Activated B cell treated with CpG ODN at 0.5 μM for 24 hours (primary cell): ENCODE data around the gene KRT9. TPM values are rescaled to one million over a fixed set of nuclear protein-coding genes. Genes with fewer than 3 reads are reported as not detected.

Experiments
- ATAC-seq: fragments of 200-7000 bp; cut with Tn5 transposase; one replicate; pipeline ENCODE4 v1.10.0; 2021; ENCODE audit warnings: low read depth, mild to moderate bottlenecking, moderate library complexity
- CTCF ChIA-PET: fragments of 350-600 bp; sonication (Branson Sonifier 250); formaldehyde crosslinking; loops from one replicate; lab custom pipeline; 2021; ENCODE audit warnings: antibody characterized with exemption; lab: Charles Lee
- POLR2A ChIA-PET: fragments of 350-600 bp; sonication (Branson Sonifier 250); formaldehyde crosslinking; loops from one replicate; lab custom pipeline; 2021; ENCODE audit warnings: antibody characterized with exemption; lab: Charles Lee
- DNase-seq: peaks from one replicate; pipeline ENCODE4 v3.0.0; 2022
- H3K27ac Mint-ChIP-seq: one replicate; pipeline ENCODE4 v1.8.0; 2020; ENCODE audit warnings: mixed read lengths
- H3K27me3 Mint-ChIP-seq: one replicate; pipeline ENCODE4 v1.8.0; 2021; ENCODE audit warnings: mixed read lengths
- H3K36me3 Mint-ChIP-seq: one replicate; pipeline ENCODE4 v1.8.0; 2021; ENCODE audit warnings: low read depth, mixed read lengths
- H3K4me1 Mint-ChIP-seq: one replicate; pipeline ENCODE4 v1.8.0; 2021; ENCODE audit warnings: mixed read lengths
- H3K4me3 Mint-ChIP-seq: one replicate; pipeline ENCODE4 v1.8.0; 2020; ENCODE audit warnings: mild to moderate bottlenecking, mixed read lengths
- H3K9me3 Mint-ChIP-seq: one replicate; pipeline ENCODE4 v1.8.0; 2020; ENCODE audit warnings: mixed read lengths
- intact Hi-C: fragments of 100-400 bp; cut with micrococcal nuclease; formaldehyde crosslinking; loops from one replicate; pipeline ENCODE4 v1.15.1; 2024
- total RNA-seq: library from RNA; stranded (reverse); gene quantifications from 2 replicates; pipeline ENCODE4 v1.2.3, GENCODE V29; 2022
- TF ChIP-seq, protein P1 (sequence below): fragments of 200-600 bp; IDR thresholded peaks from one replicate; pipeline ENCODE4 v1.8.0; 2022; ENCODE audit warnings: antibody characterized with exemption, mild to moderate bottlenecking

Gene KRT9
- total RNA-seq, 1 donor from 2014 or later = not detected

DNA sequence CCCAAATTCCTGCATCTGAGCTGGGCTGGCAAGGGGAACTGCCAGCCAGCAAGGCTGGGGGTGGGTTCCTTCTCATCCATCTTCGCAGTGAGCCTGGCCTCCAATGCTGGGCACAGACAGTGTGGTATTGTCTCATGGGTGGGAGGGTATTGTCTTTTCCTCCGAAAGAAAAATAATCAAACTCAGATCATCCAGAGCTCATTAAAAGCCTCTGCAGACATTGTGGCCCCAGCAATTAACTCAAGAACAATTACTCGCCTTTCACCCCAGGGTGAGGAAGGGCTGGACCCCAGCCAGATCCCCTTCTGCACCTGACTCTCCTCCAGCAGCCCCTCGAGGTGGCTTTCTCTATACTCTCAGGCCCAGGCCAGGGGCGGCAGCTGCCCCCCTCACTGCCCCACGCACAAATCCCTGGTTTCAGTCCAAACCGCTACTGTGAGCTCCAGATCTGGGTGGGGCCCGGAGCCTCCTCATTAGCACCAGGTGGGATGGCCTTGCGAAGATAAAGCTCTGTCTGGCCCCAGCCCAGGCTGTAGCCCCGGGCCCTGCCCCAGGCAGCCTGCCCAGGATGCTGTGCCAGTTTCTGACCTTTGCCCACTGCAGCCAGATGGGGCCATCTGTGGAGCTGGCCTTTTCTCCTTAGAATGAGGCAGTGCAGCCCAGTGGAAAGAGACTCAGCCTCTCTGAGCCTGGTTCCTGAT is 50.9 kb downstream of the KRT9 start:
- H3K27ac Mint-ChIP-seq = no peak overlapping the region
- H3K9me3 Mint-ChIP-seq = no peaks in the 10 kb centered on the region
- peaks cover 18% of the 10 kb centered on the region for H3K27me3 Mint-ChIP-seq
- TF ChIP-seq, protein P1, sequence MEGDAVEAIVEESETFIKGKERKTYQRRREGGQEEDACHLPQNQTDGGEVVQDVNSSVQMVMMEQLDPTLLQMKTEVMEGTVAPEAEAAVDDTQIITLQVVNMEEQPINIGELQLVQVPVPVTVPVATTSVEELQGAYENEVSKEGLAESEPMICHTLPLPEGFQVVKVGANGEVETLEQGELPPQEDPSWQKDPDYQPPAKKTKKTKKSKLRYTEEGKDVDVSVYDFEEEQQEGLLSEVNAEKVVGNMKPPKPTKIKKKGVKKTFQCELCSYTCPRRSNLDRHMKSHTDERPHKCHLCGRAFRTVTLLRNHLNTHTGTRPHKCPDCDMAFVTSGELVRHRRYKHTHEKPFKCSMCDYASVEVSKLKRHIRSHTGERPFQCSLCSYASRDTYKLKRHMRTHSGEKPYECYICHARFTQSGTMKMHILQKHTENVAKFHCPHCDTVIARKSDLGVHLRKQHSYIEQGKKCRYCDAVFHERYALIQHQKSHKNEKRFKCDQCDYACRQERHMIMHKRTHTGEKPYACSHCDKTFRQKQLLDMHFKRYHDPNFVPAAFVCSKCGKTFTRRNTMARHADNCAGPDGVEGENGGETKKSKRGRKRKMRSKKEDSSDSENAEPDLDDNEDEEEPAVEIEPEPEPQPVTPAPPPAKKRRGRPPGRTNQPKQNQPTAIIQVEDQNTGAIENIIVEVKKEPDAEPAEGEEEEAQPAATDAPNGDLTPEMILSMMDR = no peak
- POLR2A ChIA-PET = interaction anchor here (0.6 kb wide), 1 partner anchor 58 kb away, joined by 6 read pairs; no protein-coding TSS in a partner anchor
- H3K4me3 Mint-ChIP-seq = no peak overlapping the region
- no peak for DNase-seq
- no peak for ATAC-seq
- intact Hi-C loops = no loop called here
- no peaks in the 10 kb centered on the region for H3K4me1 Mint-ChIP-seq
- CTCF ChIA-PET = no interaction called here
- H3K36me3 Mint-ChIP-seq = no peaks in the 10 kb centered on the region

DNA sequence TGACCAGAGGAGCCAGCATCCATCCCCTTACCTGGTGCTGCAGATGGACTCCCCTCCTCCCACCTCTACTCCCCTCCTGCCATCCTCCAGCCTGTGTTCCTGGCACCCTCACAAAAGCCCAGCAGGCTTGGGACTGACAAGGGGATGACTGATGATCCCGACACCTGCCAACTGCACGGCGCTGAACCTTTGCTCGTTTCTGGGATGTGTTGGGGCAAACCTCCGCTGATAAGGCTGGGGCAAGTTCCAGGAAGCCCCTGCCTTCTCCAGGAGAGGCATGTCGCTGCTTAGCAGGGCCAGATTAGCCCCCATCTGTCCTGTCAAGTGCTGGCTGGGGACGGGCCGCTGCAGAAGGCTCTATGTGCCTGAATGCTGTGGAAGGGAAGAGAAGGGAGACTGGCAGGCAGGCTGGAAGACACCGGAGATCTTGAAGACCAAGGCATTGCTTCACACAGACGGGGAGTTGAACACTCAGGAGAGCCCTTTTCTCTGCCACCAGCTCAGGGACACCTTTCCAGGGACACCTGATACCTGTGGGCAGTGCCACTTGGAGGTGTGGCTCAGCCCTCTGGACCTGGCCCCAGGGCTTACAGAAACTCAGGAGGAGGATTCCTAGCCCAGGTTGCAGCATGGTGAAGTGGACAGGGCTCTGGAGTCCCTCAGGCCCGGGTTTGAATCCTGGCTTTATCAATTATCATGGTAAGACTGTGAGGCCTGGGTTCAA is 52.2 kb downstream of the KRT9 start:
- DNase-seq (no peak), ATAC-seq (no peak)
- ChIA-PET POLR2A (no interaction called here), CTCF (no interaction called here)
- H3K27ac Mint-ChIP-seq = no peak overlapping the region
- H3K36me3 Mint-ChIP-seq = no peaks in the 10 kb centered on the region
- TF ChIP-seq, protein P1 = no peak
- no peaks in the 10 kb centered on the region for H3K9me3 Mint-ChIP-seq
- H3K4me3 Mint-ChIP-seq = no peak overlapping the region
- H3K27me3 Mint-ChIP-seq = peaks cover 14% of the 10 kb centered on the region
- intact Hi-C loops = no loop called here
- H3K4me1 Mint-ChIP-seq = no peaks in the 10 kb centered on the region

DNA sequence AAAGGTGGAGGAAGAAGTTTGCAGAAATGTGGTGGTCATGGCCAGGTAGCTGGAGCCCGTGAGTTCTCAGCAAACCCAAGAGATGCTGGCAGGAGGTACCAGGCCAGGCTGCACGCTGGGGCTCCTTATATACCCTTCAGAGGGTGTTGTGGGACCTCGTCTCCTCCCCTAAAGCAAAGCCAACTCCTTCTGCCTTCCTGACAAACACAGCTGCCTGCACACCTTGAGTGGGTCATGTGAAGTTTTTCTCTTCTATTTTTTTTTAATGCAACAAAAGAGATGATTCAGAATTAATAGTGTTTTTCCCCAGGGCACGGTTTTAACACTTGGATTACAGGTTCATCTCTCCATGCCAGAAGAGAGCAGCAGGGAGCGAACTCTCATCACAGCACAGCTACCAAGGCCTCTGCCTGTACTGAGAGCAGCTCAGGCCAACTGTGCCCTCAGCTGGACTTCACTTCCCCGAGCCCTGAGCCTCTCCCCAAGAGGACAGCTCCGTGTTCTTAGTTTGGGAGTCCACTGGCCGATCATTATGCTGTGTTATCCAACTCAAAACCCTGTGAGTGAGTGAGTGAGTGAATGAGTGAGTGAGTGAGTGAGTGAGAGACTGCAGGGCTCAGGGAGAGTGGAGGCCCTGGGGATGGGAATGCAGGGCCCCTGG is 52.9 kb downstream of the KRT9 start, which contains the start of gene KRT15:
TSS of gene KRT15 (minus strand) at position 102 of the 661 bp plus-strand sequence. CDS start at position 39, 63 bp downstream.
- ATAC-seq = no peak
- Mint-ChIP-seq H3K4me1 (no peaks in the 10 kb centered on the region), H3K36me3 (no peaks in the 10 kb centered on the region), H3K9me3 (no peaks in the 10 kb centered on the region), H3K27ac (no peak within 1 kb of the TSS), H3K27me3 (peaks cover 19% of the 10 kb centered on the region), H3K4me3 (no peak within 1 kb of the TSS)
- no peak for DNase-seq
- TF ChIP-seq, protein P1 = no peak
- ChIA-PET POLR2A (no interaction called here), CTCF (interaction anchor here (1.7 kb wide), 1 partner anchor 30 kb away, joined by 8 read pairs; no protein-coding TSS in a partner anchor)
- intact Hi-C loops = no loop called here

DNA sequence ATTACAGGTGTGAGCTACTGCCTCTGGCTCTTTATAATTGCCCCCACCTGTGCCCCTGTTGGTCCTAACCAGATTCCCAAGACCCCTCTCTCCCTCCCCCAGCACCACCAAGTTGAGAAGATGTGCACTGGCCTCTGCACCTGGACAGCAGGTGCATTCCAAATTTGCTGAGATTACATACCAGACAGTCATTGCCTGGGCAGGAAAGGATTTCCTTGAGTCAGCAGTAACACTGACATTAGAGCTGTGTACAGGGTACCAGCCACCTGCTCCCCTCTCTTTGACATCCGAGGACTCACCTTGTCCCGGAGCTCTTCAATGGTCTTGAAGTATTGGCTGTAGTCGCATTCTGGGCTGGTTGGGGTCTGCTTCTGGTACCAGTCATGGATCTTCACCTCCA is 53.8 kb downstream of the KRT9 start:
- CTCF ChIA-PET = interaction anchor here (1.7 kb wide), 1 partner anchor 31 kb away, joined by 8 read pairs; no protein-coding TSS in a partner anchor
- H3K27ac Mint-ChIP-seq = no peak overlapping the region
- TF ChIP-seq, protein P1 = no peak
- peaks cover 15% of the 10 kb centered on the region for H3K27me3 Mint-ChIP-seq
- intact Hi-C loops = no loop called here
- POLR2A ChIA-PET = no interaction called here
- DNase-seq (no peak), ATAC-seq (no peak)
- H3K9me3 Mint-ChIP-seq = no peaks in the 10 kb centered on the region
- no peak overlapping the region for H3K4me3 Mint-ChIP-seq
- H3K4me1 Mint-ChIP-seq = no peaks in the 10 kb centered on the region
- H3K36me3 Mint-ChIP-seq = no peaks in the 10 kb centered on the region
